SIG-M5 treated with dmso at 0.1 percent for 504 hours (cell line): ENCODE data around the gene ABCC9.

ENCODE experiments used
- DNase-seq: peaks from one replicate; lab custom pipeline; 2025; ENCODE audit not compliant: unreplicated experiment; lab: John Stamatoyannopoulos, UW

The ABCC9 gene

GRCh38 chr12:21881965-21882364, 59.3 kb downstream of the ABCC9 start:
- no peak for DNase-seq

GRCh38 chr12:21879312-21879711, 61.9 kb downstream of the ABCC9 start:
- DNase-seq, result no peak

- DNase-seq, result no peak
Measured at GRCh38 chr12:21877293-21877982, 63.8 kb downstream of the ABCC9 start.

GRCh38 chr12:21865846-21866245, 75.4 kb downstream of the ABCC9 start:
- no peak for DNase-seq

- no peak for DNase-seq
Measured at GRCh38 chr12:21860534-21860933, 80.7 kb downstream of the ABCC9 start.

- DNase-seq, result no peak
Measured at GRCh38 chr12:21860128-21860527, 81.1 kb downstream of the ABCC9 start.

- no peak for DNase-seq
Measured at GRCh38 chr12:21852251-21852650, 89.0 kb downstream of the ABCC9 start.

GRCh38 chr12:21851151-21851550, 90.1 kb downstream of the ABCC9 start:
- no peak for DNase-seq

- DNase-seq, result no peak
Measured at GRCh38 chr12:21850419-21850818, 90.8 kb downstream of the ABCC9 start.

GRCh38 chr12:21849878-21850277, 91.3 kb downstream of the ABCC9 start:
- no peak for DNase-seq

- DNase-seq, result no peak
Measured at GRCh38 chr12:21848192-21848591, 93.0 kb downstream of the ABCC9 start.

GRCh38 chr12:21843795-21844194, 97.4 kb downstream of the ABCC9 start:
- no peak for DNase-seq

- DNase-seq, result no peak
Measured at GRCh38 chr12:21839776-21840175, 101.5 kb downstream of the ABCC9 start.

- DNase-seq, result no peak
Measured at GRCh38 chr12:21837847-21838246, 103.4 kb downstream of the ABCC9 start.

- DNase-seq, result no peak
Measured at GRCh38 chr12:21831791-21832344, 109.4 kb downstream of the ABCC9 start.

- DNase-seq, result no peak
Measured at GRCh38 chr12:21828779-21829178, 112.4 kb downstream of the ABCC9 start.

GRCh38 chr12:21828136-21828775, 113.0 kb downstream of the ABCC9 start:
- no peak for DNase-seq

GRCh38 chr12:21827083-21827482, 114.1 kb downstream of the ABCC9 start:
- DNase-seq, result no peak

GRCh38 chr12:21826618-21826910, 114.7 kb downstream of the ABCC9 start:
- no peak for DNase-seq

- DNase-seq, result no peak
Measured at GRCh38 chr12:21825886-21826617, 115.2 kb downstream of the ABCC9 start.

- DNase-seq, result no peak
Measured at GRCh38 chr12:21823581-21823980, 117.6 kb downstream of the ABCC9 start.

- DNase-seq, result peak; percentile 29
Measured at GRCh38 chr12:21819678-21820077, 121.5 kb downstream of the ABCC9 start.
